GM18867 (cell line): Measurements from ENCODE around the gene MAGI2.

ENCODE experiments used
- ATAC-seq: cut with Tn5 transposase; IDR thresholded peaks from one replicate; pipeline ENCODE4 v1.9.1; 2021; ENCODE audit warnings: mild to moderate bottlenecking, moderate library complexity; ENCODE audit not compliant: unreplicated experiment

The MAGI2 gene

GRCh38 chr7:77985974-77986339, 1467.5 kb downstream of the MAGI2 start:
- no peak for ATAC-seq

- ATAC-seq: no peak
Observed at GRCh38 chr7:77985232-77985973, 1468.1 kb downstream of the MAGI2 start.

- ATAC-seq: no peak
Observed at GRCh38 chr7:77983973-77984372, 1469.5 kb downstream of the MAGI2 start.

- ATAC-seq: peak; percentile 81
Observed at GRCh38 chr7:77982926-77983550, 1470.4 kb downstream of the MAGI2 start.

- no peak for ATAC-seq
Observed at GRCh38 chr7:77980087-77980713, 1473.3 kb downstream of the MAGI2 start.

GRCh38 chr7:77979219-77979618, 1474.2 kb downstream of the MAGI2 start:
- no peak for ATAC-seq

GRCh38 chr7:77975672-77976480, 1477.6 kb downstream of the MAGI2 start:
- no peak for ATAC-seq

- no peak for ATAC-seq
Observed at GRCh38 chr7:77971726-77972125, 1481.7 kb downstream of the MAGI2 start.

GRCh38 chr7:77967429-77967828, 1486.0 kb downstream of the MAGI2 start:
- ATAC-seq: no peak
